GM21526 (cell line): ENCODE measurements around the gene KATNB1.

ENCODE experiments used
- ATAC-seq: cut with Tn5 transposase; IDR thresholded peaks from one replicate; pipeline ENCODE4 v1.9.1; 2021; ENCODE audit warnings: moderate library complexity; ENCODE audit not compliant: unreplicated experiment, low FRiP score

KATNB1 gene, protein sequence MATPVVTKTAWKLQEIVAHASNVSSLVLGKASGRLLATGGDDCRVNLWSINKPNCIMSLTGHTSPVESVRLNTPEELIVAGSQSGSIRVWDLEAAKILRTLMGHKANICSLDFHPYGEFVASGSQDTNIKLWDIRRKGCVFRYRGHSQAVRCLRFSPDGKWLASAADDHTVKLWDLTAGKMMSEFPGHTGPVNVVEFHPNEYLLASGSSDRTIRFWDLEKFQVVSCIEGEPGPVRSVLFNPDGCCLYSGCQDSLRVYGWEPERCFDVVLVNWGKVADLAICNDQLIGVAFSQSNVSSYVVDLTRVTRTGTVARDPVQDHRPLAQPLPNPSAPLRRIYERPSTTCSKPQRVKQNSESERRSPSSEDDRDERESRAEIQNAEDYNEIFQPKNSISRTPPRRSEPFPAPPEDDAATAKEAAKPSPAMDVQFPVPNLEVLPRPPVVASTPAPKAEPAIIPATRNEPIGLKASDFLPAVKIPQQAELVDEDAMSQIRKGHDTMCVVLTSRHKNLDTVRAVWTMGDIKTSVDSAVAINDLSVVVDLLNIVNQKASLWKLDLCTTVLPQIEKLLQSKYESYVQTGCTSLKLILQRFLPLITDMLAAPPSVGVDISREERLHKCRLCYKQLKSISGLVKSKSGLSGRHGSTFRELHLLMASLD

GRCh38 chr16:57735755-57736418 is at the start of gene KATNB1:
TSS of gene KATNB1 (plus strand) at chr16:57735770. CDS start at chr16:57737244, 1,474 bp downstream.
- ATAC-seq = peak; percentile 19

- no peak for ATAC-seq
These were observed 49.0 kb upstream of the KATNB1 start for GRCh38 chr16:57686577-57686976.

DNA sequence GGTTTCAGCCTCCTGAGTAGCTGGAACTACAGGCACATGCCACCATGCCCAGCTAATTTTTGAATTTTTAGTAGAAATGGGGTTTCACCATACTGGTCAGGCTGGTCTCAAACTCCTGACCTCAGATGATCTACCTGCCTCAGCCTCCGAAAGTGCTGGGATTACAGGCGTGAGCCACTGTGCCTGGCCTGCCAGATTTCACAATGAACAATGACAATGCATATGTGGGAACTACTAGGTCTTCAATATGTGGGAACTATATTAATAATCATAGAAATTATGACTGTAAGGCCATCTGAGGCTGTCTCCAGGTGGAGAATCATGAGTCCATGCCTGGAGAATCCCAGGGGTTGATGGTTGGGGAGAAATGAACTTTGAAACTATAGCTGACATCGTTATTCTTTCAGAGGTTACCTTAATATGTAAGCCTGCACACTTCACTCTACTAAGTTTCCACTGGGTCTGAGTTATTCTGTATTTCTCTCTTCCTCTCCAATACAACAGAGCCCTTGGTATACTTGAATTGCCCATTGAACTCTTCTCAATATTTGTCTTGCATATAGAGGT is 48.1 kb upstream of the KATNB1 start:
- ATAC-seq = no peak

- ATAC-seq = no peak
These were observed 47.0 kb upstream of the KATNB1 start for GRCh38 chr16:57688487-57688986.

- no peak for ATAC-seq
These were observed 46.4 kb upstream of the KATNB1 start for GRCh38 chr16:57688987-57689761.

DNA sequence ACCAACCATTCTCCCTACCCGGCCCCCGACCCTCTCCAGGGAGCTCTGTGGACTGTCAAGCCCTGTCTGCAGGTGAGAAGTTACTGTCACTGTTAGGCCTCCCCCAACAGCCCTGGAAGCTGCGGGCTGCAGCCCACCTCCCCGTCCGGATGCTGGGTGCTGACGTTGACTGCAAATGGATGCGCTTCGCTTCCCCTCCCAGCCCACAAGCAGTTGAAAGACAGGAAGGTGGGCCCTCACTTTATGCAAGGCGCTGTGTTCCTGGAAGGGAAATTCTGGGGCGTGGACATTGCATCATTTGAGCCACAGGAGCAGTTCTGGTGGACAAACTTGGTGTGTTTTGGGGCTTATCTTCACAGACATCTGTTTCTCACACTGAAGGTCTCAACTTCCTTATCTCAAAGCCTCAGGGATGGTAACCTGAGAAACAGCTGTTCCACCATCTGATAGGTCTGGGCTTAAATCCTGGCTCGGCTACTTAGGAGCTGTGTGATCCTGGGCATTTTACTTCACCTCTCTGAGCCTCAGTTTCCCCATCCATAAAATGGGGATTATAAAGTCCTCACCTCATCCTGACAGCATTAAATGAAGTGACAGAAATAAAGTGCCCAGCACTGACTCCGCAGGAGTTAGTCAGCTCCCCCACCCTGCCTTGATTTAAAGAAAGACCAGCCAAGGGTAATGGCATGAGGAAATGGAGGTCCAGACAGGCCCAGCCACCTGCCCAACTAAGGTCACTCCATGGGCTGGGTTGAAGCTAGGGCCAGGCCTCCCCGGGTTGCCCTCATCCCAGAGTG is 45.6 kb upstream of the KATNB1 start:
- peak; percentile 63 for ATAC-seq

- ATAC-seq = no peak
These were observed 44.6 kb upstream of the KATNB1 start for GRCh38 chr16:57690782-57691471.

DNA sequence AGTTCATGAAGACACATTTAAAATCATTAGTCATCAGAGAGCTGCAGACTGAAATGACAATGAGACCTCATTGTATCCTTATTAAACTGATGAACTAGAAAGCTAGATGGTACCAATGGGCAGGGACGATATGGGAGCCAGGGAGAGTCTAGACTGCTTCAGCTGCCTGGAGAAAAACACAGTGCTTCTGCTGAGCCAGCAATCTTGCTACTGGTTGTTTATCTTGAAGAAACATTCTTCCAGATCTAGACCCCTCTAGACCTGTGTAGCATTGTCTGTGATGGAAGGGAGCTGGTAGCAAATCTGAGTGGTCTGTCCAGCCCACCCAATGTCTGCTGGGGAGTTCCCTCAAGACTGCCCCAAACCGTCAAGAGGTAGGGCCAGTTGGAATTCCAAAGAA is 42.9 kb upstream of the KATNB1 start:
- no peak for ATAC-seq

GRCh38 chr16:57693550-57693949 is 42.0 kb upstream of the KATNB1 start:
- ATAC-seq = no peak

DNA sequence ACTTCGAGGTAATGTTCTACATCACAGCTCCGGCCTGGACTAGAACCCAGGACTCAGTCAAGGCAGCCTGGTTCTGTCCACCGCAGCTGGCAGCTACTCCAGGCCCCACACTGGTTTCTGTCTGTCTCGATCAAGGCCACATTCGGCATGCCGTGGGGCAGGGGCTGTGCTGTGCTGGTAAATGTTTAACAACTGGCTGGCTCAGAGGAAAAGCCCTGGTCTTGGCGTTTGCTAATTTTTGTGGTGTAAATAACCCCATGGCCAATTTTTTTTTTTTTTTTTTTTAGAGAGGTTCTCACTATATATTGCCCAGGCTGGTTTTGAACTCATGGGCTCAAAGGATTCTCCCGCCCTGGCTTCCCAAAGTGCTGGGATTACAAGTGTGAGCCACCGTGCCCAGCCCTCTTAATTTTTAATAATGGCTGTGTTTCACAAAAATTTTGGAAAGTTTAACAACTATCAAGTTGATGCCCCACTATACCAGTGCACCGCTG is 41.3 kb upstream of the KATNB1 start:
- no peak for ATAC-seq

- no peak for ATAC-seq
These were observed 40.6 kb upstream of the KATNB1 start, which contains the start of gene DRC7 for GRCh38 chr16:57694725-57695679. TSS of gene DRC7 (plus strand) at chr16:57694806. CDS start at chr16:57697950, 3,144 bp downstream.

- ATAC-seq = no peak
These were observed 39.9 kb upstream of the KATNB1 start for GRCh38 chr16:57695680-57696069.

DNA sequence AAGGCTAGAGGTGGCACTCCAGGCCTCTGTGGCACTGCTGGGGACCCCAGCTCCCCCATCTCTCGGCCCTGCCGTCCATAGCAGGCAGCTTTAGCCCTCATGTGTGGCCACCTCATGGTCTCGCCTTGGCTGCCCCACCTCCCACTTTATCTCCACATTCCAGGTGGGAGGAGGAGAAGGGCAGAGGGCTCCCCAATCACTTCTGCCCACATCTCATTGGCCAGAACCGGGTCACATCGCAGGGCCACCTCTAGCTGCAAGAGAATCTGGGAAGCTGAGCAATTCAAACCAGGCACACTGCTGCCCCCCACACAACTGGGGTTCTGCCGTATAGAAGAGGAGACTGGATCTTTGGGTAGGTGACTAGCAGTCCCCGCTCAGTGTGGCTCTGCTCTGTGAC is 39.3 kb upstream of the KATNB1 start:
- ATAC-seq = no peak

DNA sequence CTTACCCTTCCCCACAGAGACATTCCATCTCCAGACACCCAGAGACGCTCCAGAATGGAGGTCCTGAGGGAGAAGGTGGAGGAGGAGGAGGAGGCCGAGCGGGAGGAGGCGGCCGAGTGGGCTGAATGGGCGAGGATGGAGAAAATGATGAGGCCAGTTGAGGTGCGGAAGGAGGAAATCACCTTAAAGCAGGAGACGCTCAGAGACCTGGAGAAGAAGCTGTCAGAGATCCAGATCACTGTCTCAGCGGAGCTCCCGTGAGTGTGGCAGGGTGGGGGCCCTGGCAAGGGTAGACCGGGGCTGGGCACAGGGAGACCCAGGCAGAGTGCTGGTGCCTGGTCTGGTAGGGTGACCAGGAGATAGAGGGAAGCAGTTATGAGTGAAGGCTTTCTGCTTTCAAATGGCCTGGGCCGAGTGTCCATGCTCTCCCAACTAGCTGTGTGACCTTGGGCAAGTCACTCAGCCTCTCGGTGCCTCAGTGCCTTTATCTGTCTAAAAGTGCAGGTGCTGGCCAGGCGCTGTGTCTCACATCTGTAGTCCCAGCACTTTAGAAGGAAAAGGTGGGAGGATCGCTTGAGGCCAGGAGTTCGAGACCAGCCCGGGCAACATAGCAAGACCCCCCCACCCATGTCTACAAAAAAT is 37.6 kb upstream of the KATNB1 start:
- no peak for ATAC-seq

DNA sequence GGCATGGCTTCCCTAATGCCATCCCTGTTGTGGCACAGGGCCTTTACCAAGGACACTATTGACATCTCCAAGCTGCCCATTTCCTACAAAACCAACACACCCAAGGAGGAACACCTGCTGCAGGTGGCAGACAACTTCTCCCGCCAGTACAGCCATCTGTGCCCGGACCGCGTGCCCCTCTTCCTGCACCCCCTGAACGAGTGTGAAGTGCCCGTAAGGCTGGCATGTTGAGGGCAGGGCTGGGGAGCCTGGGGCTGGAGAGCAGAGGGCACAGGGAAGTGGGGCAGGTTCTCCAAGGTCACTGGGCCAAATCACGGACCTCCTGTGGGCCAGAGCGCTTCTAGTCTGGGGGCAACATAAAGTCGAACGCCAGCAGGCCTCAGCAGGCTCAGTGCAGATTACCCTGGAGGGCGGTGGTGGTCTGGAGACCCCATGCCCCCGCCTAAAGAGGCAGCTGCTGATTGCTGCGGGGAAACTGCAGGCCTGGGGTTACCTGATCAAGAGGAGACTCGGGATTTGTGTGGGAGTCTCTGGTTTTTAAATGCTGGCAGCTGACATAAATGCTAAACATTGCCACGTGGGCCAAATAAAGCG is 36.7 kb upstream of the KATNB1 start:
- no peak for ATAC-seq

DNA sequence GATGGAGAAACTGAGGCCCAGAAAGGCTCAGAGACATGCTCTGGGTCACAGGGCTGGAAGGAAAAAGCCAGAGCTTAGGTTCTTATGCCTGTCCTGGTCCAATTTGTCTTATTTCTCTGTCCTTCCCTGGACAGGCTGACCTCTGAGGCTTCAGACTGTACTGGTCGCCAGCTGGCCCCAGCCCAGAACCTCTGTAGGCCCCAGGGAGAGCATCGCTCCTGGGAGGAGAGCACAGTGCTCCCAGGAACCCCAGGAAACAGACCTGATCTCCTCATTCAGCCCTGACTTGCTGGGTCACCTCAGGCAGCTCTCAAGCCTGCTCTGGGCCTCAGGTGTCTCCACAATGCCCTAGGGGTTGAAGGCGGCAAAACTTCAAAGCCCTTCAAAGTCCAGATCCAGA is 36.1 kb upstream of the KATNB1 start:
- ATAC-seq = no peak

GRCh38 chr16:57699899-57700298 is 35.7 kb upstream of the KATNB1 start:
- ATAC-seq = no peak
